MM.1S (cell line): Measurements from ENCODE around the gene SYNPO2.

Source experiments
- EZH2 ChIP-seq: fragments of 300-600 bp; sonication (generic); optimal IDR thresholded peaks from 2 replicates; pipeline ENCODE3; 2017; ENCODE audit warnings: low read depth, mild to moderate bottlenecking, antibody characterized with exemption, low read length, mixed read lengths
- EZH2phosphoT487 ChIP-seq: fragments of 300-600 bp; sonication (generic); IDR thresholded peaks from 2 replicates; pipeline ENCODE4 v1.6.1; 2018; ENCODE audit warnings: antibody characterized with exemption, low read length
- TF ChIP-seq, protein P1 (sequence below): fragments of 300-600 bp; sonication (generic); IDR thresholded peaks from 2 replicates; pipeline ENCODE4 v1.5.1; 2016; ENCODE audit warnings: antibody characterized with exemption, low read length, mixed read lengths

DNA sequence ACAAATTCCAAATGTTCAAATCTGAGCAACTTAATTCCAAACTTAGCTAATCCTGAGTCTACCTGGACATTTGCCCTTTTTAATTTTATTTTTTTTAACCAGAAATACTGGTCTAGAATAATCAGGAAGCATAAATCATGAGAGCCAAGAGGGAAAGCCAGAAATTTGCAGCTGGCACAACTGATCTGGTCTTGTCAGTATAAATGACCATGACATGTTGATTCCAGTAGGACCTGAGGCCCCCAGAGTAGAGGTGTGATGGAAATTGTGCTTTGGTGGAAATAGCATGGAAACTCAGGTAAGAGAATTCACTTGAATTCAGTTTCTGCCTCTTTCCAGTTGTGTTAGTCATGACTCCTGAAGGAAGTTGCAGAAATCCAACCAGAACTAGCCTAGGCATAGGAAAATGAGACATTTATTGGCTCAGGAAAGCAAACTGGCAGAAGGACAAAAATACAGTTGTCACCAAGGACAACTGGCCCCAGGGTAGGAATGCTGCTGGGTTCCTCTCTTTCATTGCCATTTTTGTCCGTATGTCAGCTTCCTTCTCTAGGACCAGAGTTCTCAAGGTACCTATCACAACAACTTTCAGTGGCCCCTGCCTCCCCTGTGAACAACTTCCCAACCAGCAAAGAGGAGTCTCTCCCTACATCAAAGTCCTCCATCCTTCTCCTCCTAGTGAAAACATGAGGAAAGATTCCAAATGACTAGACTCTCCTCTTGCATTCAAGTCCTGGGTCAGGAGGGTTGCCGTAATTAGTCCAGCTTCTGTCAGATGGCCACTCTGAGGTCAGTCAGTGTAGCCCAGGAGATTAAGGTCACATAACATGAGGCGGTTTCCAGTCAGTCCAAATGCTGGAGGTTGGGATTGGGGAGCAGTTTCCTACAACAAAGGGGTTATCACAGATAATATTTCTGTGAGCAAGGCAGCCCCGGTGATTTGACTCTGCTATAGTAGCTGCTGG lies 217.7 kb downstream of the SYNPO2 start:
- TF ChIP-seq EZH2phosphoT487 (no peak), EZH2 (no peak)
- TF ChIP-seq, protein P1, sequence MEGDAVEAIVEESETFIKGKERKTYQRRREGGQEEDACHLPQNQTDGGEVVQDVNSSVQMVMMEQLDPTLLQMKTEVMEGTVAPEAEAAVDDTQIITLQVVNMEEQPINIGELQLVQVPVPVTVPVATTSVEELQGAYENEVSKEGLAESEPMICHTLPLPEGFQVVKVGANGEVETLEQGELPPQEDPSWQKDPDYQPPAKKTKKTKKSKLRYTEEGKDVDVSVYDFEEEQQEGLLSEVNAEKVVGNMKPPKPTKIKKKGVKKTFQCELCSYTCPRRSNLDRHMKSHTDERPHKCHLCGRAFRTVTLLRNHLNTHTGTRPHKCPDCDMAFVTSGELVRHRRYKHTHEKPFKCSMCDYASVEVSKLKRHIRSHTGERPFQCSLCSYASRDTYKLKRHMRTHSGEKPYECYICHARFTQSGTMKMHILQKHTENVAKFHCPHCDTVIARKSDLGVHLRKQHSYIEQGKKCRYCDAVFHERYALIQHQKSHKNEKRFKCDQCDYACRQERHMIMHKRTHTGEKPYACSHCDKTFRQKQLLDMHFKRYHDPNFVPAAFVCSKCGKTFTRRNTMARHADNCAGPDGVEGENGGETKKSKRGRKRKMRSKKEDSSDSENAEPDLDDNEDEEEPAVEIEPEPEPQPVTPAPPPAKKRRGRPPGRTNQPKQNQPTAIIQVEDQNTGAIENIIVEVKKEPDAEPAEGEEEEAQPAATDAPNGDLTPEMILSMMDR = no peak
